K562 (cell line): ENCODE measurements around the gene SELENOO.

Experiments
- NR2C2 ChIP-seq, 2 experiments: fragments of 200-800 bp in 1 of 2; sonication (Bioruptor generic) in 1 of 2; sonication (generic) in 1 of 2; formaldehyde crosslinking in 1 of 2; IDR thresholded peaks; 2 replicates each; pipeline versions ENCODE4 v1.6.1 to v1.8.0; 2016 to 2022; ENCODE audit warnings: mild to moderate bottlenecking in 1 of 2, missing compliant biosample characterization in 1 of 2, missing genetic modification characterization in 1 of 2, missing genetic modification reagents in 1 of 2
- RFX5 ChIP-seq: IDR thresholded peaks from 2 replicates; pipeline ENCODE4 v1.6.1; 2011; ENCODE audit warnings: low read depth, mild to moderate bottlenecking, improper control_type of control experiment, low read length
- SMARCA4 ChIP-seq: fragments of 450-650 bp; IDR thresholded peaks from 2 replicates; pipeline ENCODE4 v1.6.1; 2016
- SRF ChIP-seq, 2 experiments: fragments of 250-450, 450-650 bp in 1 of 2; sonication (Bioruptor Pico) in 1 of 2; sonication (generic) in 1 of 2; formaldehyde crosslinking; IDR thresholded peaks; 2 replicates each; pipeline versions ENCODE4 v1.5.0 to v1.5.1; 2020 to 2022; ENCODE audit warnings: mild to moderate bottlenecking in 1 of 2, missing genetic modification reagents in 1 of 2
- TF ChIP-seq, protein P1 (sequence below), 3 experiments: IDR thresholded peaks in 2 of 3; conservative IDR thresholded peaks in 1 of 3; 2 replicates each; pipeline ENCODE4 v1.5.1; 2011 to 2012; ENCODE audit warnings: low read length in 3 of 3, mild to moderate bottlenecking in 3 of 3, control low read depth in 2 of 3, improper control_type of control experiment in 1 of 3, inconsistent platforms in 1 of 3, low read depth in 1 of 3, mixed read lengths in 1 of 3, moderate library complexity in 1 of 3; ENCODE audit not compliant: insufficient read depth in 2 of 3
- TF ChIP-seq, protein P2 (sequence below): fragments of 250-450 bp; sonication (Bioruptor Pico); IDR thresholded peaks from 2 replicates; pipeline ENCODE4 v1.5.0; 2021
- TF ChIP-seq, protein P3 (sequence below): fragments of 450-650 bp; IDR thresholded peaks from 2 replicates; pipeline ENCODE4 v1.7.1; 2018; ENCODE audit warnings: mild to moderate bottlenecking, low read depth; ENCODE audit not compliant: partially characterized antibody

DNA sequence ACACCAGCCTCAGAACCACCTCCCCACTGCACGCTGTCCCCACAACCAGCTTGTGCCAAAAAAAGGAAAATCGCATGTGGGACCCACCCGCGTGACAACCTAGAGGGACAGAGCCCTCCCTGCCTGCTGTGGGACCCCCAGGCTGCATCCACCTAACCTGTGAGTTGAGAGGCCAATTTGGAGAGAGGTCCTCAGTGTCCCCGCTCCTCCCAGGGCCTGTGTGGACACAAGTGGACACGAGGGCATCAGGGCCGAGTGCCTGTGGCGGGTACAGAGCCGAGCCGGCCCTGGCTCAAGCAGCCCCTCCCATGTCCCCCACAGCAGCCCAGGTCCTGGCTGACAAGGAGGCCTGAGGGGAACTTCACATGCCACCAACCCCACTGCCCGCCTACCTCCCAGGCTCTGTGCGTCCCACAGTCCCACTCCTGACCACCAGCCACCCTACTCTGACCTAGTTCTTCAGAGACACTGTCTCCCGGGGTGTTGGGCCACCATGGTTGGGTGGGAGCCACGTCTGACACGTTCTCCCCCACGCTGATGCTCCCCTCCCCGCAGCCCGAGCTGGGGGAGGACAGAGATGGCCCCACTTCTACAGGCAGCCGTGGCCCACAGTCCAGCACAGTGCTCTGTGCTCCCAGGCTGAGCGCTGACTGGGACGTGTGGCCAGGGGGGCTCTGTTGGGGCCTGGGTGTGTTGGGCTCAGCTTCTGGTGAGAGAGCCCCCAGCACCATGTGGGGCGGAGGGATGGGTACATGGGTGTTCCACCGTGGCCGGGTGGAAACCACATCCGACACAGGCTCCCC is 19.2 kb downstream of the SELENOO start:
- TF ChIP-seq, protein P1, sequence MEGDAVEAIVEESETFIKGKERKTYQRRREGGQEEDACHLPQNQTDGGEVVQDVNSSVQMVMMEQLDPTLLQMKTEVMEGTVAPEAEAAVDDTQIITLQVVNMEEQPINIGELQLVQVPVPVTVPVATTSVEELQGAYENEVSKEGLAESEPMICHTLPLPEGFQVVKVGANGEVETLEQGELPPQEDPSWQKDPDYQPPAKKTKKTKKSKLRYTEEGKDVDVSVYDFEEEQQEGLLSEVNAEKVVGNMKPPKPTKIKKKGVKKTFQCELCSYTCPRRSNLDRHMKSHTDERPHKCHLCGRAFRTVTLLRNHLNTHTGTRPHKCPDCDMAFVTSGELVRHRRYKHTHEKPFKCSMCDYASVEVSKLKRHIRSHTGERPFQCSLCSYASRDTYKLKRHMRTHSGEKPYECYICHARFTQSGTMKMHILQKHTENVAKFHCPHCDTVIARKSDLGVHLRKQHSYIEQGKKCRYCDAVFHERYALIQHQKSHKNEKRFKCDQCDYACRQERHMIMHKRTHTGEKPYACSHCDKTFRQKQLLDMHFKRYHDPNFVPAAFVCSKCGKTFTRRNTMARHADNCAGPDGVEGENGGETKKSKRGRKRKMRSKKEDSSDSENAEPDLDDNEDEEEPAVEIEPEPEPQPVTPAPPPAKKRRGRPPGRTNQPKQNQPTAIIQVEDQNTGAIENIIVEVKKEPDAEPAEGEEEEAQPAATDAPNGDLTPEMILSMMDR (IDR thresholded peaks at IDR 0.05 in 2 of 3, conservative IDR thresholded peaks at IDR 0.05 in 1 of 3; ENCODE audit: insufficient read depth in 2 of 3, low read depth in 1 of 3, low read length in 3 of 3): no peak
- TF ChIP-seq SMARCA4 (no peak), NR2C2 (CRISPR knock-in tag; IDR thresholded peaks at IDR 0.05) (no peak), NR2C2 (tag; IDR thresholded peaks at IDR 0.05) (no peak), SRF (CRISPR knock-in tag; IDR thresholded peaks at IDR 0.05) (no peak), RFX5 (no peak)
- TF ChIP-seq, protein P2, sequence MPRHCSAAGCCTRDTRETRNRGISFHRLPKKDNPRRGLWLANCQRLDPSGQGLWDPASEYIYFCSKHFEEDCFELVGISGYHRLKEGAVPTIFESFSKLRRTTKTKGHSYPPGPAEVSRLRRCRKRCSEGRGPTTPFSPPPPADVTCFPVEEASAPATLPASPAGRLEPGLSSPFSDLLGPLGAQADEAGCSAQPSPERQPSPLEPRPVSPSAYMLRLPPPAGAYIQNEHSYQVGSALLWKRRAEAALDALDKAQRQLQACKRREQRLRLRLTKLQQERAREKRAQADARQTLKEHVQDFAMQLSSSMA (CRISPR knock-in tag): no peak
- TF ChIP-seq, protein P3, sequence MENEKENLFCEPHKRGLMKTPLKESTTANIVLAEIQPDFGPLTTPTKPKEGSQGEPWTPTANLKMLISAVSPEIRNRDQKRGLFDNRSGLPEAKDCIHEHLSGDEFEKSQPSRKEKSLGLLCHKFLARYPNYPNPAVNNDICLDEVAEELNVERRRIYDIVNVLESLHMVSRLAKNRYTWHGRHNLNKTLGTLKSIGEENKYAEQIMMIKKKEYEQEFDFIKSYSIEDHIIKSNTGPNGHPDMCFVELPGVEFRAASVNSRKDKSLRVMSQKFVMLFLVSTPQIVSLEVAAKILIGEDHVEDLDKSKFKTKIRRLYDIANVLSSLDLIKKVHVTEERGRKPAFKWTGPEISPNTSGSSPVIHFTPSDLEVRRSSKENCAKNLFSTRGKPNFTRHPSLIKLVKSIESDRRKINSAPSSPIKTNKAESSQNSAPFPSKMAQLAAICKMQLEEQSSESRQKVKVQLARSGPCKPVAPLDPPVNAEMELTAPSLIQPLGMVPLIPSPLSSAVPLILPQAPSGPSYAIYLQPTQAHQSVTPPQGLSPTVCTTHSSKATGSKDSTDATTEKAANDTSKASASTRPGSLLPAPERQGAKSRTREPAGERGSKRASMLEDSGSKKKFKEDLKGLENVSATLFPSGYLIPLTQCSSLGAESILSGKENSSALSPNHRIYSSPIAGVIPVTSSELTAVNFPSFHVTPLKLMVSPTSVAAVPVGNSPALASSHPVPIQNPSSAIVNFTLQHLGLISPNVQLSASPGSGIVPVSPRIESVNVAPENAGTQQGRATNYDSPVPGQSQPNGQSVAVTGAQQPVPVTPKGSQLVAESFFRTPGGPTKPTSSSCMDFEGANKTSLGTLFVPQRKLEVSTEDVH: no peak
